CD8-positive, alpha-beta memory T cell (primary cell): ENCODE data around the gene LEMD3. TPM values are rescaled to one million over a fixed set of nuclear protein-coding genes. Genes with fewer than 3 reads are reported as not detected.
A peak's percentile ranks its signal among the peaks of the same experiment; 100 is the strongest.

Source experiments
- CTCF ChIA-PET: fragments of 350-600 bp; sonication (Branson Sonifier 250); formaldehyde crosslinking; loops from one replicate; lab custom pipeline; 2021; ENCODE audit warnings: antibody characterized with exemption; lab: Charles Lee
- POLR2A ChIA-PET: fragments of 350-600 bp; sonication (Branson Sonifier 250); formaldehyde crosslinking; loops from one replicate; lab custom pipeline; 2021; ENCODE audit warnings: antibody characterized with exemption; lab: Charles Lee
- DNase-seq, 5 donors: peaks; one replicate each; pipeline versions ENCODE4 v3.0.0 to v3.0.0-alpha.2; 2020 to 2022; ENCODE audit warnings: mixed read lengths in 1 of 5
- H3K27ac ChIP-seq: one replicate; pipeline ENCODE4 v1.7.0; 2013; ENCODE audit warnings: low read depth, mild to moderate bottlenecking, low read length, moderate library complexity
- H3K27me3 ChIP-seq: 2 replicates; pipeline ENCODE4 v1.7.0; 2013; ENCODE audit warnings: low read length, mild to moderate bottlenecking; ENCODE audit not compliant: insufficient read depth, poor library complexity, severe bottlenecking
- H3K36me3 ChIP-seq: 2 replicates; pipeline ENCODE4 v1.7.0; 2013; ENCODE audit warnings: mild to moderate bottlenecking, low read length, moderate library complexity; ENCODE audit not compliant: insufficient read depth
- H3K4me1 ChIP-seq: 2 replicates; pipeline ENCODE4 v1.7.0; 2013; ENCODE audit warnings: mild to moderate bottlenecking, low read length, moderate library complexity; ENCODE audit not compliant: insufficient read depth
- H3K4me3 ChIP-seq: 2 replicates; pipeline ENCODE4 v1.7.0; 2013; ENCODE audit warnings: mild to moderate bottlenecking, low read length
- H3K9me3 ChIP-seq: 2 replicates; pipeline ENCODE4 v1.7.0; 2013; ENCODE audit warnings: mild to moderate bottlenecking, low read length
- H3K27ac Mint-ChIP-seq, 8 donors: one replicate each; pipeline ENCODE4 v1.8.0; 2020 to 2021; ENCODE audit warnings: mixed read lengths in 8 of 8, mild to moderate bottlenecking in 6 of 8, inconsistent platforms in 3 of 8, moderate library complexity in 3 of 8
- H3K27me3 Mint-ChIP-seq, 2 donors: one replicate each; pipeline ENCODE4 v1.8.0; 2020 to 2021; ENCODE audit warnings: mixed read lengths in 2 of 2, mild to moderate bottlenecking in 1 of 2, moderate library complexity in 1 of 2
- H3K36me3 Mint-ChIP-seq, 3 donors: one replicate each; pipeline ENCODE4 v1.8.0; 2020 to 2021; ENCODE audit warnings: mixed read lengths in 3 of 3, inconsistent platforms in 1 of 3, mild to moderate bottlenecking in 1 of 3
- H3K4me1 Mint-ChIP-seq, 3 donors: one replicate each; pipeline ENCODE4 v1.8.0; 2020 to 2021; ENCODE audit warnings: mixed read lengths in 3 of 3, inconsistent platforms in 1 of 3, mild to moderate bottlenecking in 1 of 3
- H3K4me3 Mint-ChIP-seq, 7 donors: one replicate each; pipeline ENCODE4 v1.8.0; 2020 to 2021; ENCODE audit warnings: mixed read lengths in 7 of 7, mild to moderate bottlenecking in 6 of 7, moderate library complexity in 4 of 7, inconsistent platforms in 2 of 7
- H3K9me3 Mint-ChIP-seq, 5 donors: one replicate each; pipeline ENCODE4 v1.8.0; 2020 to 2022; ENCODE audit warnings: mixed read lengths in 5 of 5, mild to moderate bottlenecking in 3 of 5, moderate library complexity in 2 of 5, inconsistent platforms in 1 of 5
- polyA plus RNA-seq: library from polyadenylated mRNA; unstranded; fragments of 300-500 nt; fragmentation: Illumina TruSeq; gene quantifications from one replicate; pipeline ENCODE4 v1.2.3, GENCODE V29; 2021
- total RNA-seq, 2 experiments: library from RNA; stranded (reverse); gene quantifications; one replicate each; pipeline ENCODE4 v1.2.3, GENCODE V29; 2021

Gene LEMD3
- total RNA-seq (10 to 100 TPM; 26.4 to 26.8 TPM), polyA plus RNA-seq (28.0 TPM)

DNA sequence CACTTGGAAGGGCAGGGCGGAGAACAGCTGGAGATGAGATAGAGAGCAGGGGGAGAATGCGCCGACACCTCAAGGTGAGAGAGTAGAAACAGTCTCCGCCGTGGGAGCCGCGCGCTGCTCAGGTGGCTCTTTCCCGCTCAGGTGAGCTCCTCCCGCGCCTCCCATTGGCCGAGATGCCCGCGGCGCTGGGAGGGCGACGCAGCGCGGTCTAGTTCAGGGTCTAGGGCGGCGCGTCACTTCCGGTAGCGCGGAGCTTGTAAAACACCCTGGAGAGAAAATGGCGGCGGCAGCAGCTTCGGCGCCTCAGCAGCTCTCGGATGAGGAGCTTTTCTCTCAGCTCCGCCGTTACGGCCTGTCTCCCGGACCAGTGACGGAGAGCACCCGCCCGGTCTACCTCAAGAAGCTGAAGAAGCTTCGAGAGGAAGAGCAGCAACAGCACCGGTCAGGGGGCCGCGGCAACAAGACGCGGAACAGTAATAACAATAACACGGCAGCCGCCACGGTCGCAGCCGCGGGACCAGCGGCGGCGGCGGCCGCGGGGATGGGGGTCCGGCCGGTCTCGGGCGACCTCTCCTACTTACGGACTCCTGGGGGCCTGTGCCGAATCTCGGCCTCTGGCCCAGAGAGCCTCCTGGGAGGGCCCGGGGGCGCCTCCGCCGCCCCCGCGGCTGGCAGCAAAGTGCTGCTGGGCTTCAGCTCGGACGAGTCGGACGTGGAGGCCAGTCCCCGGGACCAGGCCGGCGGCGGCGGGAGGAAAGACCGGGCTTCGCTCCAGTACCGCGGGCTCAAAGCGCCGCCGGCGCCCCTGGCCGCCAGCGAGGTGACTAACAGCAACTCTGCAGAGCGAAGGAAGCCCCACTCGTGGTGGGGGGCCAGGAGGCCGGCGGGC lies at the start of gene LEMD3:
TSS of gene LEMD3 (plus strand) at position 264 of the 889 bp plus-strand sequence. CDS start at position 278, 14 bp downstream.
- H3K4me3 Mint-ChIP-seq: peak within 1 kb of the TSS; percentile 94 to 100 (median 99)
- POLR2A ChIA-PET: interaction anchor here (0.8 to 1.9 kb wide), 9 partner anchors 13 to 1000 kb away, joined by 3 to 22 read pairs (median 4); partner anchors contain the start of genes GNS, LLPH, TMBIM4 and XPOT

DNA sequence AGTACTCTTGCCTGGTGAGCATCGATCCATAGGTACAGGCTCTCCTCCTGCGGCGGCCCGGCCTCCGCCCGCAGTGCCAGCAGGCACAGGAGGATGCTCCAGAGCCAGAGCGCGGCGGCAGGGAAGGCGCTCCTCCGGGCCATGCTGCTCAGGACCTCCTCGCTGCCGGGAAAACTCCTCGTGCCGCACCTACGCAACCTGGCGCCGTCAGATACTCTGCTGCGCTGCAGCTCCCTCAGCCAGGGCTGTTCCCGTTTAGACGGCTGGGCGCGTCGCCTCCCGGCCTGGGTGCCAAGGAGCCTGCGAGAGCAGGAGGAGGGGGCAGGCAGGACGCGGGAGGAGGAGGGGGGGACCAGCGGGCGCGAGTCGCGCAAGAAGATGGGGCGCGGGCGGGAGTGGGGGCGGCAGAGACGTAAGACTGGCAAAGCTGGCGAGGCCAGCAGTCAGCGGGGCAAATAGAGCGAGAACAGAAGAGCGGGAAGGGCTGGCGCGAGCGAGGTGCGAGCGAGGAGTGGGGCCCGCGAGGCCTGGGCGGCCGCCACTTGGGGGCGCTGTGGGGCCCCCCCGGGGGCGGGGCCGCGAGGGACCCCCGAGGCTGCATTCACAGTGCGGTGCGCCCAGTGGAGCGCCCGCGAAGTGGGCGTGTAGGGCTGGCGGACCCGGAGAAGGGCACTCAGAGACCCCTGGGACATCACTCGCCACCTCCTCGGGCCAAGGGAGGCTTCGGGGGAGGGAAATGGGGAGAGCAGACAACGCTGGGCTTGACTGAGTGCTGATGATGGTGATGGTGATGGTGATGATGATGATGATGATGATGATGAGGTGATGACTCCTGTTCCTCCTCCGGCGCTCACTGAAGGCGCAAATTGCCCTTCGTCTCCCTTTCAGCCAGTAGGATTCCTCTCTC lies 48.1 kb upstream of the LEMD3 start, which contains the start of gene WIF1:
TSS of gene WIF1 (minus strand) at position 257 of the 907 bp plus-strand sequence. CDS start at position 143, 114 bp downstream.
- ChIA-PET CTCF (interaction anchor here (1.2 kb wide), 1 partner anchor 13 kb away, joined by 3 read pairs; no protein-coding TSS in a partner anchor), POLR2A (interaction anchor here (0.6 kb wide), 1 partner anchor 59 kb away, joined by 3 read pairs; no protein-coding TSS in a partner anchor)
- DNase-seq: peak in 2 of 5 donors; percentile 1 to 22
- Mint-ChIP-seq H3K4me3 (peak within 1 kb of the TSS in 6 of 7 donors; percentile 28 to 57 (median 50)), H3K27me3 (peaks cover 36 to 56% of the 10 kb centered on the region in 2 donors), H3K4me1 (peaks cover 0 to 14% (median 7%) of the 10 kb centered on the region in 3 donors), H3K9me3 (peaks cover 0 to 2% (median 0%) of the 10 kb centered on the region in 5 donors), H3K27ac (no peak within 1 kb of the TSS), H3K36me3 (no peaks in the 10 kb centered on the region)
- peaks cover 20% of the 10 kb centered on the region for H3K27me3 ChIP-seq
- H3K4me3 ChIP-seq: no peak within 1 kb of the TSS
- no peak within 1 kb of the TSS for H3K27ac ChIP-seq
- no peaks in the 10 kb centered on the region for H3K36me3 ChIP-seq
- no peaks in the 10 kb centered on the region for H3K9me3 ChIP-seq
- no peaks in the 10 kb centered on the region for H3K4me1 ChIP-seq

More for the DNA sequence above, at the start of gene LEMD3:
- peaks cover 4% of the 10 kb centered on the region in 2 donors for H3K27me3 Mint-ChIP-seq
- peaks cover 0 to 32% (median 5%) of the 10 kb centered on the region in 3 donors for H3K36me3 Mint-ChIP-seq
- H3K4me1 Mint-ChIP-seq: peaks cover 13 to 40% (median 22%) of the 10 kb centered on the region in 3 donors
- H3K27ac Mint-ChIP-seq: peak within 1 kb of the TSS; percentile 98 to 100 (median 100)
- DNase-seq: peak; percentile 91 to 96 (median 93)
- no peaks in the 10 kb centered on the region for H3K9me3 Mint-ChIP-seq
- Histone ChIP-seq H3K4me3 (peak within 1 kb of the TSS; percentile 79), H3K27ac (peak within 1 kb of the TSS; percentile 81), H3K4me1 (peaks cover 44% of the 10 kb centered on the region), H3K27me3 (no peaks in the 10 kb centered on the region), H3K9me3 (no peaks in the 10 kb centered on the region), H3K36me3 (no peaks in the 10 kb centered on the region)
- CTCF ChIA-PET: interaction anchor here (1.0 to 1.8 kb wide), 7 partner anchors 12 to 1000 kb away, joined by 3 to 19 read pairs (median 4); no protein-coding TSS in a partner anchor

DNA sequence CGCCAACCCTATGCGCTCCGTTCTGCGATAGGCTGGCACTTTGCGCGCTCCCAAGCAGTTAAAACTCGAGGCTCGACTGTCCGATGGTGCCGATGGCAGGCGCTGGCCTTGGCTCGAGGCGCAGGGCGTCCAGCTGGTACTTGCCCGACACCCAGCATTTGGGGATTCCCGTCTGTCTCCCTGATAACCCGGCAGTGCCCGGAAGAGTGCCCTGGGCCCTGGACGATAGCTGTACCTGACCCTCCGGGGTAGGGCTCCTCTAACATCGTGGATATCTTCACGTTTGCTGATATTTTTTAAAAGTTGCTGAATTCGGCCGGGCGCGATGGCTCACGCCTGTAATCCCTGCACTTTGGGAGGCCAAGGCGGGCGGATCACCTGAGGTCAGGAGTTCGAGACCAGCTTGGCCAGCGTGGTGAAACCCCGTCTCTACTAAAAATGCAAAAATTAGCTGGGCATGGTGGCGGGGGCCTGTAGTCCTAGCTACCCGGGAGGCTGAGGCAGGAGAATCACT lies 47.4 kb upstream of the LEMD3 start:
- H3K4me1 Mint-ChIP-seq: peaks cover 0 to 14% (median 7%) of the 10 kb centered on the region in 3 donors
- H3K27ac ChIP-seq: no peak overlapping the region
- peaks cover 20% of the 10 kb centered on the region for H3K27me3 ChIP-seq
- no peak for DNase-seq
- no peaks in the 10 kb centered on the region for H3K36me3 Mint-ChIP-seq
- peak overlapping the region in 6 of 7 donors; percentile 17 to 57 (median 40) for H3K4me3 Mint-ChIP-seq
- CTCF ChIA-PET: no interaction called here
- H3K9me3 ChIP-seq: no peaks in the 10 kb centered on the region
- POLR2A ChIA-PET: no interaction called here
- H3K27me3 Mint-ChIP-seq: peaks cover 36 to 50% of the 10 kb centered on the region in 2 donors
- H3K4me3 ChIP-seq: no peak overlapping the region
- no peaks in the 10 kb centered on the region for H3K4me1 ChIP-seq
- no peak overlapping the region for H3K27ac Mint-ChIP-seq
- peaks cover 0 to 2% (median 0%) of the 10 kb centered on the region in 5 donors for H3K9me3 Mint-ChIP-seq
- H3K36me3 ChIP-seq: no peaks in the 10 kb centered on the region

DNA sequence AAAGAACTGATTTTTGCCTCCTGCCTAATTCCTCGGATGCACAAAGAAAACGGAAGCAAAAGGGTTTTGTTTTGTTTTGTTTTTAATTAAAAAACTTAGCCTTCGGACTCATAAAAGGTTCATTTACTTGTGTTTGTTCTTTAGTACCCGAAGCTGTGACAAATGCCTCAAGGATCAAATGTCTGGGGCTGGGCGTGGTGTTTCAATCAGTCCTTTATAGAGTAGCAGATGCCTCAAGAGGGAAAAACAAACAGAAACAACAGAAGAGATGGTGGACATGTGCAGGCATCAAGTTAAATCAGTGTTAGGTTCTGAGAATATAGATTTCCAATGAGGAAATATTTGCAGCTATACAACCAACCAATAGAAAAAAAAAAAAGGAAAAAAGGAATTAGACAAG lies 46.7 kb upstream of the LEMD3 start:
- peaks cover 0 to 14% (median 7%) of the 10 kb centered on the region in 3 donors for H3K4me1 Mint-ChIP-seq
- ChIA-PET CTCF (no interaction called here), POLR2A (no interaction called here)
- no peak overlapping the region for H3K4me3 Mint-ChIP-seq
- H3K9me3 Mint-ChIP-seq: peaks cover 0 to 2% (median 0%) of the 10 kb centered on the region in 5 donors
- no peak for DNase-seq
- Histone ChIP-seq H3K27me3 (peaks cover 20% of the 10 kb centered on the region), H3K9me3 (no peaks in the 10 kb centered on the region), H3K27ac (no peak overlapping the region), H3K4me1 (no peaks in the 10 kb centered on the region), H3K4me3 (no peak overlapping the region), H3K36me3 (no peaks in the 10 kb centered on the region)
- peaks cover 30 to 43% of the 10 kb centered on the region in 2 donors for H3K27me3 Mint-ChIP-seq
- H3K27ac Mint-ChIP-seq: no peak overlapping the region
- no peaks in the 10 kb centered on the region for H3K36me3 Mint-ChIP-seq

DNA sequence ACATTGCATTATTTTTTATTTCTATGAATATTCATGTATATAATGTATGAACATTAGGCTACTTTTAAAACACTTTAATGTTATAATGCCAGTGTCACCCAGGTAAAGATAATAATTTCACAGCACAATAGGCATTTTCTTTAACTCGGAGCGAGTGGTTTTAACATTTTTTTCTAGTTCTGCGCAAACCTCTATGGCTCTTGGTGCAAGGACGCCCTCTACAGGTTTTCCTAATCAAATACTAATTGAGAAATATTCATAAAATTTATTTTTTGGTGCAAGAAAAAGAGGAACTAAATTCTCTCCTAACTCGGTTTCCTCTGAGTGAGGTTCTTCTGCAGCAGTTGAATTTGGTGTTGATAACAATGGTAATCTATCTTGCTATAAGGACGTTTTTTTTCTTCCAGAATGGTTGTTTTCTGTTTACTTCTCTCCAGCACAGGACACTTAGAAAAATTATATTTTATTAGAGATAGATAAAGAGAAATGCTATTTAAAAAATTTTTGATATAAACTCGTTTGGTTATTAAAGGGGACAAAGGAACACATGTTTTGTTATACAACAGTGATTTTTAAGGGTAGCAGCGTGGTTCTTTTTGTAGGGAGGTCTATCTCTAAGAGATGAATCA lies 45.8 kb upstream of the LEMD3 start:
- no peaks in the 10 kb centered on the region for H3K36me3 ChIP-seq
- POLR2A ChIA-PET: no interaction called here
- peaks cover 0 to 2% (median 0%) of the 10 kb centered on the region in 5 donors for H3K9me3 Mint-ChIP-seq
- no peaks in the 10 kb centered on the region for H3K36me3 Mint-ChIP-seq
- H3K4me3 ChIP-seq: no peak overlapping the region
- no peaks in the 10 kb centered on the region for H3K4me1 ChIP-seq
- H3K27ac Mint-ChIP-seq: no peak overlapping the region
- DNase-seq: peak in 1 of 5 donors; percentile 0
- no peaks in the 10 kb centered on the region for H3K9me3 ChIP-seq
- CTCF ChIA-PET: no interaction called here
- peaks cover 28 to 37% of the 10 kb centered on the region in 2 donors for H3K27me3 Mint-ChIP-seq
- no peak overlapping the region for H3K4me3 Mint-ChIP-seq
- no peak overlapping the region for H3K27ac ChIP-seq
- peaks cover 0 to 14% (median 7%) of the 10 kb centered on the region in 3 donors for H3K4me1 Mint-ChIP-seq
- peaks cover 20% of the 10 kb centered on the region for H3K27me3 ChIP-seq

GRCh38 chr12:65125247-65125646 lies 44.1 kb upstream of the LEMD3 start:
- Histone ChIP-seq H3K4me1 (no peaks in the 10 kb centered on the region), H3K4me3 (no peak overlapping the region), H3K27ac (no peak overlapping the region), H3K27me3 (peaks cover 13% of the 10 kb centered on the region), H3K9me3 (no peaks in the 10 kb centered on the region), H3K36me3 (no peaks in the 10 kb centered on the region)
- peaks cover 0 to 14% (median 7%) of the 10 kb centered on the region in 3 donors for H3K4me1 Mint-ChIP-seq
- no peak overlapping the region for H3K27ac Mint-ChIP-seq
- H3K4me3 Mint-ChIP-seq: no peak overlapping the region
- ChIA-PET CTCF (interaction anchor here (0.6 kb wide), 1 partner anchor 966 kb away, joined by 3 read pairs; no protein-coding TSS in a partner anchor), POLR2A (no interaction called here)
- peaks cover 0 to 2% (median 0%) of the 10 kb centered on the region in 5 donors for H3K9me3 Mint-ChIP-seq
- no peak for DNase-seq
- peaks cover 22 to 35% of the 10 kb centered on the region in 2 donors for H3K27me3 Mint-ChIP-seq
- no peaks in the 10 kb centered on the region for H3K36me3 Mint-ChIP-seq

DNA sequence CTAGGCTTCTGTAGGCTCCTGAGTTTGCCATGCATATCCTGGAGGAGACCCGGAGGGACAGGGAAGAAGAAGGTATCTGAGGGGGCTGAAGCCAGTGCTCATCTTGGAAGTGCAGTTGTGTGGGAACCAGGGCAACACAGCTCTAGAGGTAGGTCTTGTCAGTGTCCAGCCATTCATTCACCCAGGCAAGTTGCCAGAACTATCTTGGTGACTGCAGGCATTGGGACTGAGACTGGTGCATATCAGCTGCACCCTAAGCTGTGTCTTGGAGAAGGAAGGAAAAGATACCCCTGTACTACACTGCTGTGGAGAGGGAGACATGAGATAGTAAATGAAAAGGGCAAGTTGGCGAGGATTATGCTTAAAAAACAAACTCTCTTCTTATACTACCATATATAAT lies 43.4 kb upstream of the LEMD3 start:
- ChIA-PET POLR2A (no interaction called here), CTCF (interaction anchor here (0.6 kb wide), 1 partner anchor 965 kb away, joined by 3 read pairs; no protein-coding TSS in a partner anchor)
- H3K9me3 Mint-ChIP-seq: peaks cover 0 to 2% (median 0%) of the 10 kb centered on the region in 5 donors
- H3K27me3 ChIP-seq: peaks cover 7% of the 10 kb centered on the region
- H3K4me1 ChIP-seq: no peaks in the 10 kb centered on the region
- no peak overlapping the region for H3K4me3 ChIP-seq
- H3K36me3 Mint-ChIP-seq: no peaks in the 10 kb centered on the region
- H3K4me3 Mint-ChIP-seq: no peak overlapping the region
- no peak overlapping the region for H3K27ac Mint-ChIP-seq
- H3K9me3 ChIP-seq: no peaks in the 10 kb centered on the region
- H3K27me3 Mint-ChIP-seq: peaks cover 15 to 32% of the 10 kb centered on the region in 2 donors
- H3K4me1 Mint-ChIP-seq: peaks cover 0 to 8% (median 2%) of the 10 kb centered on the region in 3 donors
- DNase-seq: no peak
- H3K36me3 ChIP-seq: no peaks in the 10 kb centered on the region
- H3K27ac ChIP-seq: no peak overlapping the region
